CD4-positive, alpha-beta T cell (primary cell): ENCODE data around the gene RNF115. TPM values are rescaled to one million over a fixed set of nuclear protein-coding genes. Genes with fewer than 3 reads are reported as not detected.

Source experiments
- ATAC-seq: fragments of 200-7000 bp; cut with Tn5 transposase; one replicate; pipeline ENCODE4 v1.10.0; 2022; ENCODE audit warnings: mild to moderate bottlenecking; ENCODE audit not compliant: poor library complexity
- CTCF ChIA-PET: fragments of 350-600 bp; sonication (Branson Sonifier 250); formaldehyde crosslinking; loops from one replicate; lab custom pipeline; 2021; ENCODE audit warnings: antibody characterized with exemption, inconsistent platforms; lab: Charles Lee
- POLR2A ChIA-PET: fragments of 350-600 bp; sonication (Branson Sonifier 250); formaldehyde crosslinking; loops from one replicate; lab custom pipeline; 2021; ENCODE audit warnings: antibody characterized with exemption, inconsistent platforms; lab: Charles Lee
- DNase-seq, 14 experiments: peaks; one replicate each; pipeline ENCODE4 v3.0.0-alpha.2; 2013 to 2020; ENCODE audit warnings: mixed read lengths in 2 of 14
- H3K27ac ChIP-seq, 2 donors: one replicate each; pipeline versions ENCODE4 v1.5.1 to v1.7.0; 2013; ENCODE audit warnings: low read length in 2 of 2, low read depth in 1 of 2, mild to moderate bottlenecking in 1 of 2
- H3K27me3 ChIP-seq, 2 experiments: 1 replicate in 1 of 2; 2 replicates in 1 of 2; pipeline versions ENCODE4 v1.6.1 to v1.7.0; 2013; ENCODE audit warnings: low read length in 2 of 2, control low read depth in 1 of 2, mild to moderate bottlenecking in 1 of 2, moderate library complexity in 1 of 2; ENCODE audit not compliant: insufficient read depth in 2 of 2, control insufficient read depth in 1 of 2
- H3K36me3 ChIP-seq: one replicate; pipeline ENCODE4 v1.6.1; 2013; ENCODE audit warnings: low read length, control low read depth; ENCODE audit not compliant: insufficient read depth
- H3K4me1 ChIP-seq: one replicate; pipeline ENCODE4 v1.6.1; 2013; ENCODE audit warnings: low read length, control low read depth; ENCODE audit not compliant: insufficient read depth
- H3K4me3 ChIP-seq: one replicate; pipeline ENCODE4 v1.5.1; 2013; ENCODE audit warnings: mild to moderate bottlenecking, low read length, moderate library complexity
- H3K9me3 ChIP-seq, 2 experiments: 1 replicate in 1 of 2; 2 replicates in 1 of 2; pipeline versions ENCODE4 v1.6.1 to v1.7.0; 2013; ENCODE audit warnings: low read length in 2 of 2, mild to moderate bottlenecking in 2 of 2, control low read depth in 1 of 2, moderate library complexity in 1 of 2; ENCODE audit not compliant: control insufficient read depth in 1 of 2, insufficient read depth in 1 of 2
- H3K27ac Mint-ChIP-seq: one replicate; pipeline ENCODE4 v1.8.0; 2020; ENCODE audit warnings: mixed read lengths
- H3K27me3 Mint-ChIP-seq: one replicate; pipeline ENCODE4 v1.8.0; 2021; ENCODE audit warnings: mixed read lengths
- H3K36me3 Mint-ChIP-seq: one replicate; pipeline ENCODE4 v1.8.0; 2021; ENCODE audit warnings: low read depth, mixed read lengths
- H3K4me1 Mint-ChIP-seq: one replicate; pipeline ENCODE4 v1.8.0; 2021; ENCODE audit warnings: low read depth, mixed read lengths
- H3K4me3 Mint-ChIP-seq: one replicate; pipeline ENCODE4 v1.8.0; 2020; ENCODE audit warnings: mild to moderate bottlenecking, mixed read lengths
- H3K9me3 Mint-ChIP-seq: one replicate; pipeline ENCODE4 v1.8.0; 2020; ENCODE audit warnings: mixed read lengths
- intact Hi-C, 2 experiments: fragments of 100-400 bp; cut with DNase I in 1 of 2; cut with micrococcal nuclease in 1 of 2; formaldehyde crosslinking; loops; one replicate each; pipeline versions ENCODE4 v1.15.1 to v1.9.0; 2023 to 2025; cut with DNase I, micrococcal nuclease
- total RNA-seq, 174 experiments: library from RNA in 2 of 174; stranded (reverse) in 2 of 174; gene quantifications; one replicate each; pipeline ENCODE4 v1.2.3 and lab custom pipeline; 2021 to 2026
- TF ChIP-seq, protein P1 (sequence below): fragments of 200-600 bp; IDR thresholded peaks from one replicate; pipeline ENCODE4 v1.8.0; 2022; ENCODE audit warnings: antibody characterized with exemption, mild to moderate bottlenecking

RNF115 gene
- total RNA-seq, 2 experiments from 2014 or later = 11.4 to 11.9 TPM

- ChIA-PET CTCF (no interaction called here), POLR2A (no interaction called here)
- TF ChIP-seq, protein P1, sequence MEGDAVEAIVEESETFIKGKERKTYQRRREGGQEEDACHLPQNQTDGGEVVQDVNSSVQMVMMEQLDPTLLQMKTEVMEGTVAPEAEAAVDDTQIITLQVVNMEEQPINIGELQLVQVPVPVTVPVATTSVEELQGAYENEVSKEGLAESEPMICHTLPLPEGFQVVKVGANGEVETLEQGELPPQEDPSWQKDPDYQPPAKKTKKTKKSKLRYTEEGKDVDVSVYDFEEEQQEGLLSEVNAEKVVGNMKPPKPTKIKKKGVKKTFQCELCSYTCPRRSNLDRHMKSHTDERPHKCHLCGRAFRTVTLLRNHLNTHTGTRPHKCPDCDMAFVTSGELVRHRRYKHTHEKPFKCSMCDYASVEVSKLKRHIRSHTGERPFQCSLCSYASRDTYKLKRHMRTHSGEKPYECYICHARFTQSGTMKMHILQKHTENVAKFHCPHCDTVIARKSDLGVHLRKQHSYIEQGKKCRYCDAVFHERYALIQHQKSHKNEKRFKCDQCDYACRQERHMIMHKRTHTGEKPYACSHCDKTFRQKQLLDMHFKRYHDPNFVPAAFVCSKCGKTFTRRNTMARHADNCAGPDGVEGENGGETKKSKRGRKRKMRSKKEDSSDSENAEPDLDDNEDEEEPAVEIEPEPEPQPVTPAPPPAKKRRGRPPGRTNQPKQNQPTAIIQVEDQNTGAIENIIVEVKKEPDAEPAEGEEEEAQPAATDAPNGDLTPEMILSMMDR = no peak
- Histone ChIP-seq H3K27ac (no peak overlapping the region), H3K9me3 (no peaks in the 10 kb centered on the region), H3K4me1 (no peaks in the 10 kb centered on the region), H3K4me3 (no peak overlapping the region), H3K36me3 (peaks cover 3% of the 10 kb centered on the region), H3K27me3 (no peaks in the 10 kb centered on the region)
- Mint-ChIP-seq H3K27ac (no peak overlapping the region), H3K4me3 (no peak overlapping the region), H3K36me3 (no peaks in the 10 kb centered on the region), H3K4me1 (peaks cover 50% of the 10 kb centered on the region), H3K27me3 (no peaks in the 10 kb centered on the region), H3K9me3 (no peaks in the 10 kb centered on the region)
- intact Hi-C loops = no loop called here
- DNase-seq (no peak), ATAC-seq (no peak)
Observed at GRCh38 chr1:145806844-145807243, 17.1 kb downstream of the RNF115 start.

DNA sequence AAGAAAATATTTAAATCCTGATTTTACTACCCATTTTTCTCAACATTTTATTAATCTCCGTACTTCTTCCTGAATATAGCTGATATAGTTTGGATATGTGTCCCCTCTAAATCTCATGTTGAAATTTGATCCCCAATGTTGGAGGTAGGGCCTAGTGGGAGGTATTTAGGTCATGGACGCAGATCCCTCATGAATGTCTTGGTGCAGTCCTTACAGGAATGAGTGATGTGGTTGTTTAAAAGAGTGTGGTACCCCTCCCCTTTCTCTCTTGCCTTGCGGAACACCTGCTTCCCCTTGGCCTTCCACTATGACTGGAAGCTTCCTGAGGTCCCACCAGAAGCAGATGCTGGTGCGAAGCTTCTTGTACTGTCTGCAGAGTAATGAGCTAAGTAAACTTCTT lies 17.5 kb downstream of the RNF115 start:
- intact Hi-C loops = no loop called here
- ChIA-PET POLR2A (interaction anchor here (0.7 kb wide), 1 partner anchor 213 kb away, joined by 3 read pairs; no protein-coding TSS in a partner anchor), CTCF (no interaction called here)
- ATAC-seq = no peak
- TF ChIP-seq, protein P1 = no peak
- H3K36me3 ChIP-seq = peaks cover 3% of the 10 kb centered on the region
- no peaks in the 10 kb centered on the region for H3K4me1 ChIP-seq
- no peaks in the 10 kb centered on the region for H3K36me3 Mint-ChIP-seq
- no peak overlapping the region for H3K4me3 Mint-ChIP-seq
- H3K27me3 Mint-ChIP-seq = no peaks in the 10 kb centered on the region
- no peaks in the 10 kb centered on the region for H3K9me3 ChIP-seq
- no peak for DNase-seq
- H3K27ac Mint-ChIP-seq = no peak overlapping the region
- H3K27ac ChIP-seq = no peak overlapping the region
- H3K4me3 ChIP-seq = no peak overlapping the region
- no peaks in the 10 kb centered on the region for H3K9me3 Mint-ChIP-seq
- H3K27me3 ChIP-seq = no peaks in the 10 kb centered on the region
- peaks cover 51% of the 10 kb centered on the region for H3K4me1 Mint-ChIP-seq

DNA sequence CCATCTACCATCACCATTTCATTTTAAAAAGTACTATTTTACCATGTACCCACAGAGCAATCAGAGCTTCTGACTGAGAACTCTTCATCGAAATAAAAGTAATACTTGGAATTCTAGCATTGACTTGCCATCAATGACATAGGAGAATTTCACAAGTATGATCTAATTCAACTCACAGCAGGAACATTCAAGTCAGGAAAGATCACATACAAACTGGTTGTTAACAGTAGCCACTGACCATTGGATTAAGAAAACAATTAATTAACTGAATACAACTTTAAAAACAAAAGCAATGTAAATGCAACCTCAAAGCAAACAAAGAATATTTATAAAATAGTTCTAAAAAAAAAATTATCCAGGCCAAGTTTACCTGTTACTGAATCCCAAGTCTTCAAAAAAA lies 18.8 kb downstream of the RNF115 start:
- H3K27me3 ChIP-seq = no peaks in the 10 kb centered on the region
- H3K36me3 Mint-ChIP-seq = peaks cover 6% of the 10 kb centered on the region
- peaks cover 3% of the 10 kb centered on the region for H3K36me3 ChIP-seq
- no peaks in the 10 kb centered on the region for H3K27me3 Mint-ChIP-seq
- no peak overlapping the region for H3K4me3 Mint-ChIP-seq
- DNase-seq = no peak
- intact Hi-C loops = no loop called here
- no peaks in the 10 kb centered on the region for H3K9me3 ChIP-seq
- ChIA-PET POLR2A (no interaction called here), CTCF (no interaction called here)
- no peak overlapping the region for H3K27ac Mint-ChIP-seq
- H3K4me1 ChIP-seq = no peaks in the 10 kb centered on the region
- no peak for ATAC-seq
- no peaks in the 10 kb centered on the region for H3K9me3 Mint-ChIP-seq
- H3K27ac ChIP-seq = no peak overlapping the region
- H3K4me1 Mint-ChIP-seq = peaks cover 60% of the 10 kb centered on the region
- no peak overlapping the region for H3K4me3 ChIP-seq
- TF ChIP-seq, protein P1 = no peak
